Measurements from ENCODE around the gene ARHGDIA. TPM values are rescaled to one million over a fixed set of nuclear protein-coding genes. Genes with fewer than 3 reads are reported as not detected.
"Not testable (repeated sequence)": the region's sequence is repeated elsewhere in the genome, so short reads cannot be mapped to it uniquely, and the experiment has no call there.

Gene ARHGDIA
- total RNA-seq, 2 experiments from 2014 or later, result 265 to 715 TPM

DNA sequence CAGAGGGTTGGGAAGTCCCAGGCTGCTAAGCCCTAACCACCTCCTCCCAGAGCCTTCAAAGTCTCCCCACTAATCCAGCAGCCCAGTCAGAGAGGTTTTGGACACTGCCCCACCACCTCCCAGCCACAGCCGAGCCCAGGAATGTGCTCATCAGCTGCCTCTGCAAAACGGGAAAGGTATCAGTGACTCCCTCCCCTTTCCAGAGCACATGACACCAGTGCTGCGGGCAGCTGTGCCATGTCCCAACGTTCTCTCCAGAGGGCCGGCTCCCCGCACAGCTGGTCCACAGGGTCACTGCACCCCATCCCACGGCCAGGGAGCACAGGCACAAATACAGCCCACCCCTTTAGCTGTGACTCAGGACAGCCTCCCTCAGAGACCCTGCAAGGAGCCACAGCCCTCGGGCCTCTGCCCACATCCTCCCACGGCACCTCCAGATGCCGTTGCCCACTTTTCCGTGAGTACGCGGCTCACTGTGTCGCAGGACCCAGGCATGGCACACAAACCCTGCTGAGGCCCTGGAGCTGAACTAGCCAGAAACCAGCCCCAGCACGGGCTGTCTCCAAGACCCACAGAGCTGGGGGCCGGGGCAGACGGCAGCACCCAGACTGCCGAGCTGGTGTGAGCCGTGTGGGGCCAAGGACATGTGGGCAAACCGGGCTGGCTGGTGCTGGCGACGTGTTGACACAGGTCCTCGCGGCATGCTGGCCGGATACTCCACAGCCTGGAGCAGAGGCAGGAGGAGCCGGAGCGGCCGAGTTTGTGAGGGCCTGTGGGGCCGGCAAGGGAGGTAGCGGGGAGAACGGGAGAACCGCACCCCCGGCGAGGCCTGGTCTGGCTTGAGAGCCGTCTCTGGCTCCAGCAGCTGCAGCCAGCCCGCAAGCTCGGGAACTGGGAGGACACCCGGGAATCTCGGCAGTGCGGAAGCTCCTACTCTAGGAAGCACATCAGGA is 30.0 kb downstream of the ARHGDIA start:
- Histone ChIP-seq H3K4me2 (ENCODE audit: low read length) (no peak overlapping the region), H3K4me3 (ENCODE audit: low read depth, low read length, poor library complexity, severe bottlenecking) (no peak overlapping the region), H3K4me1 (ENCODE audit: insufficient read depth, low read length, poor library complexity, severe bottlenecking) (no peaks in the 10 kb centered on the region), H2AFZ (ENCODE audit: low read length) (no peak overlapping the region), H3K36me3 (ENCODE audit: insufficient read depth, low read length) (peaks cover 39% of the 10 kb centered on the region), H4K20me1 (ENCODE audit: insufficient read depth, low read length) (no peaks in the 10 kb centered on the region), H3K9me3 (ENCODE audit: low read length) (no peaks in the 10 kb centered on the region), H3K9me2 (ENCODE audit: insufficient read depth, low read length) (no peaks in the 10 kb centered on the region), H3K27ac (ENCODE audit: low read depth, low read length, poor library complexity, severe bottlenecking) (no peak overlapping the region), H3K79me2 (ENCODE audit: insufficient read depth, low read depth, low read length) (no peaks in the 10 kb centered on the region)
- ChIA-PET CTCF (ENCODE audit: unreplicated experiment) (interaction anchor here (0.6 kb wide), 1 partner anchor 18 kb away, joined by 4 read pairs; no protein-coding TSS in a partner anchor), POLR2A (no interaction called here)
- intact Hi-C loops (cut with micrococcal nuclease; ENCODE audit: unreplicated experiment), result no loop called here
- TF ChIP-seq, protein P1, sequence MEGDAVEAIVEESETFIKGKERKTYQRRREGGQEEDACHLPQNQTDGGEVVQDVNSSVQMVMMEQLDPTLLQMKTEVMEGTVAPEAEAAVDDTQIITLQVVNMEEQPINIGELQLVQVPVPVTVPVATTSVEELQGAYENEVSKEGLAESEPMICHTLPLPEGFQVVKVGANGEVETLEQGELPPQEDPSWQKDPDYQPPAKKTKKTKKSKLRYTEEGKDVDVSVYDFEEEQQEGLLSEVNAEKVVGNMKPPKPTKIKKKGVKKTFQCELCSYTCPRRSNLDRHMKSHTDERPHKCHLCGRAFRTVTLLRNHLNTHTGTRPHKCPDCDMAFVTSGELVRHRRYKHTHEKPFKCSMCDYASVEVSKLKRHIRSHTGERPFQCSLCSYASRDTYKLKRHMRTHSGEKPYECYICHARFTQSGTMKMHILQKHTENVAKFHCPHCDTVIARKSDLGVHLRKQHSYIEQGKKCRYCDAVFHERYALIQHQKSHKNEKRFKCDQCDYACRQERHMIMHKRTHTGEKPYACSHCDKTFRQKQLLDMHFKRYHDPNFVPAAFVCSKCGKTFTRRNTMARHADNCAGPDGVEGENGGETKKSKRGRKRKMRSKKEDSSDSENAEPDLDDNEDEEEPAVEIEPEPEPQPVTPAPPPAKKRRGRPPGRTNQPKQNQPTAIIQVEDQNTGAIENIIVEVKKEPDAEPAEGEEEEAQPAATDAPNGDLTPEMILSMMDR (conservative IDR thresholded peaks at IDR 0.05; ENCODE audit: low read length), result no peak
- no peak for TF ChIP-seq EZH2phosphoT487 (IDR thresholded peaks at IDR 0.05; ENCODE audit: borderline replicate concordance, low read depth, low read length)
- BruUV-seq (replicated peaks), result no TSS peak
- DNase-seq (ENCODE audit: low spot score), result no peak

DNA sequence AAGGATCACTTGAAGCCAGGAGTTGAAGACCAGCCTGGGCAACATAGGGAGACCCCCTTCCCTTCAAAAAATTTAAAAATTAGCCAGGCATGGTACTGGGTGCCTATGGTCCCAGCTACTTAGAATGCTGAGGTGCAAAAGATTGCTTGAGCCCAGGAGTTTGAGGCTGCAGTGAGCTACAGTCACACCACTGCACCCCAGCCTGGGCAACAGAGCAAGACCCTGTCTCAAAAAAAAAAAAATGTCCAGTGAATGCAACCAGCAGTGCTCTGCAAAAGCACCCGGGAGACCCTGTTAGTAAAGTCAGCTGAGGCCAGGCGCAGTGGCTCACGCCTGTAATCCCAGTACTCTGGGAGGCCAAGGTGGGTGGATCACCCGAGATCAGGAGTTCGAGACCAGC is 31.1 kb downstream of the ARHGDIA start:
- POLR2A ChIA-PET, result interaction anchor here (0.7 to 1.5 kb wide), 2 partner anchors 14 to 525 kb away, joined by 3 to 4 read pairs; no protein-coding TSS in a partner anchor
- H3K79me2 ChIP-seq (ENCODE audit: insufficient read depth, low read depth, low read length), result not testable (repeated sequence)

DNA sequence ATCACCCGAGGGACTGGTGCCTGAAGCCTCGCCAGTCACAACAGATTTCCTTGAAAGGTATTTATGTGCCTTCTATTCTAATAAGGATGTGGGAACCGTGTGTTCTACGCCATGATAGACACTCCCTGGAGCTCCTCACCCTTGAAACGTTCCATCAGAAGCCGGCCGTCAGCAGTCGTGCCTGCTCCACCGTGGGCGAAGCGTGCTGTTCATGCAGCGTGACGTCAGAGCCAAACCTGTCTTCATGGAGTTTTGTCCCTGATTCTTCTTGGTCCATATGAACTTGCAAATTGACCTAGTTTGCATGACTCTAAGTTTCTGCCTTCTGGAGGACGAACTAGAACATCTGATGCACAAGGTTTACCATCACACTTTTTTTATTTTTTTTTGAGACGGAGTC is 31.8 kb downstream of the ARHGDIA start:
- intact Hi-C loops (cut with micrococcal nuclease; ENCODE audit: unreplicated experiment), result no loop called here
- Histone ChIP-seq H3K9me2 (ENCODE audit: insufficient read depth, low read length) (no peaks in the 10 kb centered on the region), H3K36me3 (ENCODE audit: insufficient read depth, low read length) (peaks cover 21% of the 10 kb centered on the region), H3K4me2 (ENCODE audit: low read length) (no peak overlapping the region), H4K20me1 (ENCODE audit: insufficient read depth, low read length) (no peaks in the 10 kb centered on the region), H3K27ac (ENCODE audit: low read depth, low read length, poor library complexity, severe bottlenecking) (no peak overlapping the region), H2AFZ (ENCODE audit: low read length) (no peak overlapping the region), H3K4me3 (ENCODE audit: low read depth, low read length, poor library complexity, severe bottlenecking) (no peak overlapping the region), H3K79me2 (ENCODE audit: insufficient read depth, low read depth, low read length) (no peaks in the 10 kb centered on the region), H3K9me3 (ENCODE audit: low read length) (no peaks in the 10 kb centered on the region), H3K4me1 (ENCODE audit: insufficient read depth, low read length, poor library complexity, severe bottlenecking) (peaks cover 3% of the 10 kb centered on the region)
- no peak for DNase-seq (ENCODE audit: low spot score)
- POLR2A ChIA-PET, result interaction anchor here (1.5 kb wide), 1 partner anchor 15 kb away, joined by 4 read pairs; no protein-coding TSS in a partner anchor
- no peak for TF ChIP-seq EZH2phosphoT487 (IDR thresholded peaks at IDR 0.05; ENCODE audit: borderline replicate concordance, low read depth, low read length)
- CTCF ChIA-PET (ENCODE audit: unreplicated experiment), result no interaction called here
- BruUV-seq (replicated peaks), result no TSS peak

More for the DNA sequence above, 31.1 kb downstream of the ARHGDIA start:
- DNase-seq (ENCODE audit: low spot score); CTCF ChIA-PET (ENCODE audit: unreplicated experiment); H3K9me3 ChIP-seq (ENCODE audit: low read length); BruUV-seq (replicated peaks); H3K4me1 ChIP-seq (ENCODE audit: insufficient read depth, low read length, poor library complexity, severe bottlenecking); H2AFZ ChIP-seq (ENCODE audit: low read length); H3K4me2 ChIP-seq (ENCODE audit: low read length); H4K20me1 ChIP-seq (ENCODE audit: insufficient read depth, low read length); H3K9me2 ChIP-seq (ENCODE audit: insufficient read depth, low read length); intact Hi-C loops (cut with micrococcal nuclease; ENCODE audit: unreplicated experiment); H3K27ac ChIP-seq (ENCODE audit: low read depth, low read length, poor library complexity, severe bottlenecking); H3K4me3 ChIP-seq (ENCODE audit: low read depth, low read length, poor library complexity, severe bottlenecking): not testable (repeated sequence)
- H3K36me3 ChIP-seq (ENCODE audit: insufficient read depth, low read length), result peaks cover 28% of the 10 kb centered on the region
